G401.6 (cell line): ENCODE results near the gene RHEX.

Experiments used
- FAIRE-seq: peaks from 2 replicates; lab custom pipeline; 2012; peaks lifted over from hg19 to GRCh38; lab: Jason Lieb, UNC

RHEX gene

GRCh38 chr1:206094024-206094423, 41.1 kb downstream of the RHEX start:
- FAIRE-seq: no peak

GRCh38 chr1:206097381-206097780, 44.4 kb downstream of the RHEX start:
- FAIRE-seq: no peak

DNA sequence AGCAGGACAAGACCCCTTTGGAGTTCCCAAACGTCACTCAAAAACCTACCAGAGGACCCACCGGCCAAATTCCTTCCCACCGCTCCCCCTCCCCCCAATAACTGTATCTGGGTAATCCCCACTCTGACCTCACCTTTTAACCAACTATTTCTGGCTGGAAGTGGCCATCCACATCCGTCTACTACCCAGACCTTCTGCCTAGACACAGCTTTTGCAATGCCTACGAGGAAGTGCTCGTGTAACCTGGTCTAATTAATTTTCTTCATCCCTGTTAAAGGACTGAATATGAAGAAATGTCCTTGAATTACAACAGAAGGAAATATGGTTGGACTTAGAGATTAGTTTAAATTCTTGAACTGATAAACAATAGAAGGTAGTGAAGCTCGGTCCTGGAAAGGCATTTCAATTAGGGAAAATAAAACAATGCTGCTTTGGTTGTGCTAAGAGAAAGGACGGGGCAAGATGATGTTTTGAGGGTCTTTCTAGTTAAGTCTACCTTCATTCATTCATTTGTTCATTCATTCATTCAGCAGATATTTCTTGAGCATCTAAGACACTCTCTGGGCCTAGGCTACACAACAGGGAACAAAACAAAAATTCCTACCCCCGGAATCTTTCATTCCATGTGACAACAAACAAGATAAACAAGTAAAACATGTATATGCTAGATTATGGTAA, 45.4 kb downstream of the RHEX start:
- FAIRE-seq: no peak

DNA sequence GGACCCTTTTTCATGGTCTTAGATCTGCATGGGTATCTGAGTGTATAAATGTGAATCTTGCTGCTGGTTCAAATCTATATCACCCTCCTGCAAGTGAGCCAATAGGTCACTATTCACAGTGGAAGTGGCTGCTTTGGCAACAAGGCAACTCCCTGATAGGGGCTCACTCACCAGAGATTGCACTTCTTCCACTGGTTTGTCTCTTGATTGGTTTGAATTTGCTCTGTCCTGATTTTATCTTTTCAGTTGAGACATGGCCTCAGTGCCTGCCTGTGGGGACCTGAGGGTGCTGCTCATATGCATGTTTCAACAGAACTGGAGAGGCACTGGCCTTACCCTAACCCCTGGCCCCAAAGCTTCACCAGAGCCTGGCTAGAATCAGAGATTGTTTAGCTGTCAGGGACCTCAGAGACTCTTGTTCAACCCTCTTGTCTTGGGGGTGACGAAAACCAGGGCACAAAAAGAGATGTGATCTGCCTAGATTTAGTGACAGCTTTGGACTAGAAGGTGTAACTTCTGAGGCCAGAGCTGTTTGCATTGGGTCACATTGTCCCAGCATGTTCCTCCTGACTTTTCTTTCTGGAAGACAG, 47.3 kb downstream of the RHEX start:
- FAIRE-seq: no peak

GRCh38 chr1:206101351-206102045, 48.5 kb downstream of the RHEX start:
- FAIRE-seq: no peak

DNA sequence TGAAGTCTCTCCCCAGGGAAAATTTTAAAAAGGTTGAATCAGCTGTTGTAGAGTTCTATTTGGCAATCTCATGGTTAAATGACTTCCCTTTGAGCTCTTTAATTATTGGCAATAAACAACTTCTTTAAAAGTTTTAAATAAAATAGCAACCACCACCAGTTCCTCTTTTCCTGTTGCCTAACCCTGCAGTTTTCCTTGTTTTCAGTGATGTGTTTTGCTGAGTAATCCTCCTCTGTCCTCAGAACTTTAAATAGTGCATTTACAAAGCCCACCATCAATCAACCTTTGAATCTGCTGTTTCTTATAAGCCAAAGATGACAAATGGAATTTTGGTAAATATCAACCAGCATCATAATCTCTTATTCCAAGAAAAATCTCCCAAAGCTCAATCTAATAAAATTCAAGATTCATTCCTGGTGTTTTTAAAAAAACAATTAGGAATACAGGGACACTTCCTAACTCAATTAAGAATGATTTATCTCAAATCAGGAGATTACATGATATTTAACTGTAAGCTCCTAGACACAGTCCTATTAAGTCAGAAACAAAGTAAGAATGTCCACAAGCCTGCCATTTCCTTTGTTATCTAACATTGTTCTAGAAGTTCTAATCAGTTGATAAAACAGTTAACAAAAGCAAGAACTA, 49.4 kb downstream of the RHEX start:
- FAIRE-seq: no peak

GRCh38 chr1:206103979-206104378, 51.0 kb downstream of the RHEX start:
- no peak for FAIRE-seq

DNA sequence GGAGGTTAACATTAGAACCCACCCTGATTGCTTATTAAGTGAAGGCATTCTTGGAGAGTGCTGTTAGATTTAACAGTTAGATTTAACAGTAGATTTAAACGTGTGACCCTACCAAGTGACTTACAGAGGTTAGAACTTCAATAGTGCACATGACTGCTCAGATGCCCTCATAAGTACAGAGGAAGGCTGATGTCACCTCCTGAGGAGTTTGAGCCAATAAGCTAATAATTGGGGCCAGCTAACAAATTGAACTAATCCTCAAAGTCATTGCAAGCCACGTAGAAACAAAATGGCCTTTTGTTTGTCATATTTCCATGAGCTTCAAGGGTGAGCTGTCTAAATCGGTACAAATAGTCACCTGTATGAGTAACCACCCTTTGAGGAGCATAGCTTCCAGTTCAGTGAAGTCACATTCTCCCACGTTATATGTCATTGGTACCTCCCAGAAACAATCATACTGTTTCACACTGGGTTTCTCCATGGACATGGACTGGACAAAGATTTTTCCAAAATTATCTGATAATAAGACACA, 52.6 kb downstream of the RHEX start:
- FAIRE-seq: no peak

DNA sequence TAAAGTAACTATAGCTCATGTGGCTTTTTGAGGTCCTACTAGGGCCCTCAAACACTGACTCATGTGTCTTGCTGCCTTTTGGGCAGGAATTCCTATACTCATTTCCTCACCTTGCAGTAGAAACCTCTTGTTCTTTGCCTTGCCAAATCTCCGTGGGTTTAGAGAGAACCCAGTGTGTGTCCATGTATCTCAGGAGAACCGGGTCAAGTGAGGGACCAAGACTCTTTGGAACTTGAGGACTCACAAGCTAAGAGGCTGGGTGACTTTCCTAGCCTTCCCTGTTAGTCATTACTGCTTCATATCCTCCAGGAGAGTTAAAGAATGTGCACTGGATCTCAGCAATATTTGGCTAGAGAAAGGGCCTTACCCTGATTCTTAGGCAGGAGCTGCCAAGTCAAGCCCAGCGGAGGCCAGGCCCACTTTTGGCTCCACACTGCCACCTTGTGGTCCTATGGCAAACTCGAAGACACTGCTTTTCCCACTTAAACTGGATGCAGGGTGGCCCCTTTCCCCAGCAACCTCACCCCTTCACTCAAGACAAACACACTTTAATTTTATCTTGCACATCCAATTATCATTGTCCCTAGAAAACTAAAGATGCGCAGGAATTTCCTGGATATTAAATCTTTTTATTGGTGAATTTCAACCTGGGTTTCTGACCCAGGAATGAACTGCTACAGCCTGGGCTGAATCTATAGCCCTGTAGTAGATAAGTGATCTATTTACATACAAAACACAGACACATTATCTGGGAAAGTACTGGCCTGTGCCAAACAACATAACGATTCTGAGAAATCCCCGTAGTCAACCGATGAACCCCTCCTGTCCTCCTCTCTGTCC, 53.6 kb downstream of the RHEX start:
- peak; percentile 70 for FAIRE-seq

GRCh38 chr1:206107168-206107544, 54.2 kb downstream of the RHEX start:
- no peak for FAIRE-seq

DNA sequence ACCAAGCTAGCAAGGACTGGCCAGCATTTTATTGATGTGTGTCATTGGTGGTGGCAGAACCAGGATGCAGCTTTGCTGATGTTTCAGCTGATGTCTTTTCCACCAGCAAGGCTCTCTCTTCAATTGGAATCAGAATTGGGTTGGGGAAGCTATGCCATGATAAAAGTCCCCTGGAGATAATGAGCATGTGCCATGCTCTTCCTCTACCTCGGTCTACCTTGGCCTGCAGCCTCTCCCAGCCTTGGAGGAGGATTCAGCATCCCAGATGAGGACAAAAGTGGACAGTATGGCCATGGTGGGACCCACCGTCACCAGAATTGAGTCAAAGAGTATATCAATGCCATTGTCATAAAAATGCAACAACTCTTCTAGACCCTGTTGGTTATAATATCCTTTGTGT, 55.7 kb downstream of the RHEX start:
- FAIRE-seq: no peak

DNA sequence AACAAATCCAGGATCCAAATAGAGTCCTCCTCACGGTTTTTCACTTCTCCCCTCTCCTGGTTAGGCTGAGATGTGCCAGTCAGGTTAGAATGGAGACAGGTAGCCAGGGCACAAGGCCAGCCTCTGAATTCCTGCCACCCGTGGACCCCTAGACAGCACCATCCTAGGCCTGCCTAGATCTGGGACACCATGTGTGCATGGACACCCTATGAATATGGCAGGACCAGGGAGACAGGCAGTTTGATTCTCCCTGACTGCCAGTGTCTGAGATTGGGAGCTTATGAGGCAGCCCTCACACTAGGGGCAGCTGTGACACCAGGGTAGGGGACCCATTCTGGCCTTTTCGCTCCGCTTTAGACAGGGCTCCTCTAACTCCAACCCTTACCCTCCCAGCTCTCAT, 56.7 kb downstream of the RHEX start:
- no peak for FAIRE-seq

DNA sequence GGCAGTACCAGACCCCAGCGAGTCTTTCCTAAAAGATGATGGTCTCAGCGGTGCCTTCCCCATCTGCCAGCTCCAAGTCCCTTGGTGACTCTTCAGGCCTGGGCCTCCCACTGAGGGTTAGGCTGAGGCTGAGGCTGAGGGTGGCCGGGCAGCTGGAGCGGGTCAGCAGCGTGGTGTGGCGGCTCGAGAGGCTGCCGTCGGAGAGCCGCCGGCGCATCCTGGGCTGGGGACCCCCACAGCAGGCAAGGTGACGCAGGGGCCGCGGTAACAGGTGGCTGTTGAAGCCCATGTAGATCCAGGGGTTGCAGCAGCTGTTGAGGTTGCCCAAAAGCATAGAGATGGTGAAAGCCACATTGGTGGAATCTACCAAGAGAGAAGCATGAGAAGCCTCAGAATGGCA, 57.2 kb downstream of the RHEX start:
- no peak for FAIRE-seq

DNA sequence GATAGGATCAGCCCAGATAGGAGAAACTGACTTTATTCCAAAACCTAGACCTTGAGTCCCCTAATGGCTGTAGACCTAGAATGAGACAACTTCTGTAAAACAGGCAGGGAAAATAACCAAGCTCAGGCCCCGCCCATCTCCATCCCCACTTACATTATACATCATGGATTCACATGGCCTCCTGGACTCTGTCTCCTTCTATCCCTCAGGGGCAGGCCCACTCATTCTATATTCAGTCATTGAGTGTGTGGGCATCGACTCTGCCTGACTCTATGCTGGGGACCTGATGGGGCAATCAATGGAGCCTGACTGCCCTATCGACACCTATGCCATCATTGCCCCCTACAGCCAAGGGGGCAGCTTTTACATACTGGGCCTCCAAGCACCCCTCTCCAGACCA, 57.8 kb downstream of the RHEX start:
- FAIRE-seq: no peak

GRCh38 chr1:206111271-206111927, 58.4 kb downstream of the RHEX start:
- no peak for FAIRE-seq

DNA sequence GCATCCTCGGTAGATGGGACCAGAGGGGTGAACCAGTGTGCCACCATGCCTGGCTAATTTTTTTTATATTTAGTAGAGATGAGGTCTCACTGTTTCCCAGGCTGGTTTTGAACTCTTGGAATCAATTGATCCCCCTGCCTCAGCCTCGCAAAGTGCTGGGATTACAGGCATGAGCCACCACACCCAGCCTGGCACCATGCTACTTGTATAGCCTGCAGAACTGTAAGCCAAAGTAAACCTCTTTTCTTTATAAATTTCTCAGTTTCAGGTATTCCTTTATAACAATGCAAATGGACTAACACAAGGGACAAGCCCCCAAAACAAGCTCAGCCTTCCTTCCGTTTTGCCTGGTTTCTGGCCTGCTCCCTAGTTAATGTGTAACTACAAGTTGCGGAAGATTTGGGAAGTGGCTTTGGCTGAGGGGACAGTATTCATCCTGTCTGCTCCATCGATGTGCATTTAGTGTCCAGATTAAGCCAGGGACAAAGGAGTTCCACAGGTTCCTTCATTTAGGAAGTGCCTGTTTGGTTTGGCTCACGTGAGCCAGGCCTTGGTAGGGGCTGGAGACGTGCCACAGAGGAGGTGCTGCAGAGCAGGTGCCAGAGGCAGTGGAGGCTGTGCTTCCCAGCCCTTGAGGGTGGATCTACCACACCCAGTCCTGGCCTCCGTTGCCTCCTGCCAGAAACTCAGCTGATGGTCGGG, 59.8 kb downstream of the RHEX start:
- no peak for FAIRE-seq

GRCh38 chr1:206114692-206115640, 62.0 kb downstream of the RHEX start:
- no peak for FAIRE-seq

DNA sequence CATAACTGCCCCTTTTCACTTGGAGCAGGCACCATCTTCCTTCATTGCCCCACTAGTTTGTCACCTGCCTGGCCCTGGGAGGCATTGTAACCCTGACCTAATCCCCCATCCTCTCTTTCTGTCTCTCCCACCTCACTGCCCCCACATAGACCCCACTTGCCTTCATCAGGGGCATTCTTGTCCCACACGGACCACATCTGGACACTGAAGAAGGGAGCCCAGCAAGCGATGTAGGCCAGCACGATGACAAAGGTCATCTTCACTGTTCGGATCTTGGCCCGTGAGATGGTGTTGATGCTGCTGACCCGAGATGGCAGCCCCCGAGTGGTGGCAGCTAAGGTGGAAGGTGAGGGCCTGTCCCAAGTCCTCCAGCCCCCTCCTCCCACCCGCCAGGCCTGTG, 62.8 kb downstream of the RHEX start:
- no peak for FAIRE-seq

DNA sequence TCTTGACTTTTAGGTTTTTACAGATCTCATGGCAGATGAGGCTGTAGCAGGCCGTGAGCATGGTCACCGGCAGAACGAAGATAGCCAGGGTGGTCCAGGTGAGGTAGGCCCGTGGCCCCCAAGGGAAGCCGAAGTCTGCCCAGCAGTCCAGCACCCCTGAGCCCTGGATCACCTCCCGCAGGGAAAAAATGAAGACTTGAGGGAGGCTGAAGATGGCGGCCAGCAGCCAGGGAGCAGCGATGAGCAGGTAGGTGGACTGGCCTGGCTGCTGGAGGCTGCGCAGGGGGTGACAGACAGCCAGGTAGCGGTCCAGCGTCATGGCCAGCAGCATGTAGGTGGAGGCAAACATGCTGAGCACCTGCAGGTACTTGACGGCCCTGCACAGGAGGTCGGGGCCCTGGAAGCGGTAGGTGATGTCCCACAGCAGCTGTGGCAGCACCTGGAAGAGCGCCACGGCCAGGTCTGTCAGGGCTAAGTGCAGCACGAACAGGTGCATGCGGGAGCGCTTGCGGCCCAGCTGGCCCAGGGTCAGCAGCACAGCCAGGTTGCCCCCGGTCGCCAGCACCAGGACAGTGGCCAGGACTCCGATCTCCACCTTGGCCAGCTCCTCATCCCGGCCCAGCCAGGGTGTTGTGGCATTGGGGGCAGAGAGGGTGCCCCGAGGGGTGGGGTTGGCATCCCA, 63.4 kb downstream of the RHEX start:
- no peak for FAIRE-seq

DNA sequence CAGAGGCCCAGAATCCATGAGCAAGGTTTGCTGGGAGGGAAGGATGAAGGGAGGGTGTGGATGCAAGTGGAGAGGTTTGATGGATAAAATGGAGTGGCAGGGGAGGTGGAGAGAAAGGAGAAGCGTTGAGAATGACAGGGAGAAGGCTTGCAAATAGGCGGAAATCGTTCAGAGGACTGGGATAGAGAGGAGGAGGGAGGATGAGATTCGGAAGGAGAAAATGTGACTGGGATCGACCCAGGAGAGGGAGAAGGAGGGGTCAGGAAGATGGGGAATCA, 63.8 kb downstream of the RHEX start:
- no peak for FAIRE-seq
